H1 (cell line): ENCODE measurements around the gene SLX9. TPM values are rescaled to one million over a fixed set of nuclear protein-coding genes. Genes with fewer than 3 reads are reported as not detected.

ENCODE experiments used
- CTCF ChIA-PET: fragments of 300-600 bp; sonication (Branson Sonifier 250); formaldehyde crosslinking; loops from one replicate; lab custom pipeline; 2021; ENCODE audit not compliant: partially characterized antibody; lab: Charles Lee
- POLR2A ChIA-PET: fragments of 300-600 bp; sonication (Branson Sonifier 250); formaldehyde crosslinking; loops from one replicate; lab custom pipeline; 2021; ENCODE audit warnings: inconsistent platforms; ENCODE audit not compliant: partially characterized antibody; lab: Charles Lee
- DNase-seq, 2 experiments: peaks; one replicate each; pipeline versions ENCODE4 v3.0.0 to v3.0.0-alpha.2; 2010 to 2022; ENCODE audit warnings: low spot score in 2 of 2, low read depth in 1 of 2, mixed read lengths in 1 of 2
- FAIRE-seq: peaks from 2 replicates; lab custom pipeline; 2011; peaks lifted over from hg19 to GRCh38; lab: Jason Lieb, UNC
- H2AFZ ChIP-seq: 2 replicates; pipeline ENCODE4 v1.8.1; 2012; ENCODE audit warnings: low read length, inconsistent platforms
- H2AK5ac ChIP-seq: 2 replicates; pipeline ENCODE4 v1.6.1; 2013; ENCODE audit warnings: low read depth, low read length
- H2BK120ac ChIP-seq: replicated peaks from 2 replicates; pipeline ENCODE3; 2013; ENCODE audit warnings: low read depth, low read length, inconsistent platforms
- H2BK12ac ChIP-seq: 2 replicates; pipeline ENCODE4 v1.6.1; 2013; ENCODE audit warnings: low read depth, low read length
- H2BK15ac ChIP-seq: 2 replicates; pipeline ENCODE4 v1.6.1; 2013; ENCODE audit warnings: low read length
- H2BK20ac ChIP-seq: 2 replicates; pipeline ENCODE4 v1.6.1; 2013; ENCODE audit warnings: low read length
- H2BK5ac ChIP-seq: 2 replicates; pipeline ENCODE4 v1.6.1; 2013; ENCODE audit warnings: low read depth, low read length
- H3K14ac ChIP-seq: 2 replicates; pipeline ENCODE4 v1.6.1; 2013; ENCODE audit warnings: inconsistent platforms; ENCODE audit not compliant: insufficient read length
- H3K18ac ChIP-seq: 2 replicates; pipeline ENCODE4 v1.6.1; 2013; ENCODE audit warnings: low read length; ENCODE audit errors: extremely low read depth
- H3K23ac ChIP-seq: 2 replicates; pipeline ENCODE4 v1.6.1; 2013; ENCODE audit warnings: inconsistent platforms; ENCODE audit not compliant: insufficient read length
- H3K23me2 ChIP-seq: 2 replicates; pipeline ENCODE4 v1.6.1; 2013; ENCODE audit warnings: low read depth, low read length
- H3K27ac ChIP-seq: 2 replicates; pipeline ENCODE4 v1.6.1; 2011; ENCODE audit warnings: low read depth, low read length, inconsistent platforms
- H3K27me3 ChIP-seq, 4 experiments: replicated peaks in 1 of 4; 1 replicate in 1 of 4; 2 replicates in 3 of 4; pipeline versions ENCODE4 v1.6.1 to v1.8.1; 2011 to 2013; ENCODE audit warnings: low read length in 3 of 4, mild to moderate bottlenecking in 3 of 4, inconsistent platforms in 2 of 4, mixed read lengths in 2 of 4, moderate library complexity in 1 of 4; ENCODE audit not compliant: control insufficient read depth in 3 of 4, insufficient read depth in 3 of 4; ENCODE audit errors: extremely low read depth in 1 of 4
- H3K36me3 ChIP-seq, 4 experiments: 2 replicates each; pipeline versions ENCODE4 v1.6.1 to v1.8.1; 2011 to 2013; ENCODE audit warnings: mild to moderate bottlenecking in 4 of 4, low read length in 3 of 4, moderate library complexity in 2 of 4, control low read depth in 1 of 4, inconsistent platforms in 1 of 4; ENCODE audit not compliant: insufficient read depth in 4 of 4, control insufficient read depth in 2 of 4
- H3K4ac ChIP-seq: replicated peaks from 2 replicates; pipeline ENCODE3; 2013; ENCODE audit warnings: low read length, low read depth, mixed read lengths, inconsistent platforms; ENCODE audit not compliant: insufficient read length
- H3K4me1 ChIP-seq, 4 experiments: replicated peaks in 1 of 4; 1 replicate in 1 of 4; 2 replicates in 3 of 4; pipeline versions ENCODE4 v1.6.1 to v1.8.1; 2011 to 2013; ENCODE audit warnings: low read length in 3 of 4, inconsistent platforms in 2 of 4, mixed read lengths in 1 of 4; ENCODE audit not compliant: insufficient read depth in 4 of 4, control insufficient read depth in 3 of 4
- H3K4me2 ChIP-seq, 2 experiments: 2 replicates each; pipeline versions ENCODE4 v1.6.1 to v1.8.1; 2011 to 2013; ENCODE audit warnings: low read depth in 2 of 2, low read length in 2 of 2, control low read depth in 1 of 2, inconsistent platforms in 1 of 2, mild to moderate bottlenecking in 1 of 2; ENCODE audit not compliant: insufficient read depth in 1 of 2
- H3K4me3 ChIP-seq, 4 experiments: fragments of 200-600, 300-600 bp in 1 of 4; sonication (generic), shearing (Covaris generic), sonication (Bioruptor Twin) in 1 of 4; 2 replicates each; pipeline versions ENCODE4 v1.5.1 to v1.8.1; 2011 to 2016; ENCODE audit warnings: low read length in 4 of 4, low read depth in 3 of 4, control low read depth in 2 of 4, inconsistent platforms in 2 of 4, mild to moderate bottlenecking in 2 of 4, mixed read lengths in 1 of 4, moderate library complexity in 1 of 4; ENCODE audit not compliant: insufficient read depth in 2 of 4; ENCODE audit errors: extremely low read depth in 1 of 4
- H3K56ac ChIP-seq: replicated peaks from 2 replicates; pipeline ENCODE3; 2013; ENCODE audit warnings: low read depth, mild to moderate bottlenecking, mixed read lengths, low read length, inconsistent platforms; ENCODE audit not compliant: insufficient read length
- H3K79me1 ChIP-seq: 2 replicates; pipeline ENCODE4 v1.6.1; 2013; ENCODE audit warnings: low read depth, low read length, control low read depth
- H3K79me2 ChIP-seq, 2 experiments: 2 replicates each; pipeline versions ENCODE4 v1.6.1 to v1.8.1; 2012 to 2013; ENCODE audit warnings: low read length in 2 of 2, mild to moderate bottlenecking in 2 of 2, inconsistent platforms in 1 of 2; ENCODE audit not compliant: insufficient read depth in 2 of 2, control insufficient read depth in 1 of 2
- H3K9ac ChIP-seq, 4 experiments: replicated peaks in 1 of 4; 1 replicate in 1 of 4; 2 replicates in 3 of 4; pipeline versions ENCODE4 v1.6.1 to v1.8.1; 2011 to 2013; ENCODE audit warnings: low read depth in 3 of 4, low read length in 3 of 4, control low read depth in 2 of 4, mild to moderate bottlenecking in 2 of 4, moderate library complexity in 2 of 4, inconsistent platforms in 1 of 4; ENCODE audit errors: extremely low read depth in 1 of 4
- H3K9me3 ChIP-seq, 2 experiments: 2 replicates each; pipeline versions ENCODE4 v1.6.1 to v1.8.1; 2012 to 2013; ENCODE audit warnings: mild to moderate bottlenecking in 2 of 2, moderate library complexity in 2 of 2, control low read depth in 1 of 2, inconsistent platforms in 1 of 2, low read depth in 1 of 2, low read length in 1 of 2, mixed read lengths in 1 of 2; ENCODE audit not compliant: insufficient read depth in 2 of 2
- H4K20me1 ChIP-seq, 2 experiments: replicated peaks in 1 of 2; 2 replicates each; pipeline versions ENCODE3 to v1.8.1; 2011 to 2013; ENCODE audit warnings: inconsistent platforms in 2 of 2, low read length in 2 of 2, mild to moderate bottlenecking in 1 of 2; ENCODE audit not compliant: insufficient read depth in 2 of 2, control insufficient read depth in 1 of 2
- H4K5ac ChIP-seq: 2 replicates; pipeline ENCODE4 v1.6.1; 2013; ENCODE audit warnings: low read length, low read depth, mixed read lengths, inconsistent platforms; ENCODE audit not compliant: insufficient read length
- H4K8ac ChIP-seq: 2 replicates; pipeline ENCODE4 v1.8.0; 2013; ENCODE audit warnings: mild to moderate bottlenecking, moderate library complexity, low read length, inconsistent platforms; ENCODE audit not compliant: insufficient read depth; ENCODE audit errors: extremely low read depth
- H4K91ac ChIP-seq: replicated peaks from 2 replicates; pipeline ENCODE3; 2013; ENCODE audit warnings: low read length, mixed read lengths, inconsistent platforms; ENCODE audit not compliant: insufficient read length
- CBX5 ChIP-seq: fragments of 300-800, 300-1000 bp; sonication (generic); IDR thresholded peaks from 2 replicates; pipeline ENCODE4 v1.7.1; 2016; ENCODE audit warnings: antibody characterized with exemption, low read length, low read depth
- CEBPB ChIP-seq: IDR thresholded peaks from 2 replicates; pipeline ENCODE4 v1.6.1; 2012; ENCODE audit warnings: low read depth, low read length
- CTBP2 ChIP-seq: IDR thresholded peaks from 2 replicates; pipeline ENCODE4 v1.7.0; 2011; ENCODE audit warnings: borderline replicate concordance, mild to moderate bottlenecking, moderate library complexity, mixed read lengths, low read length; ENCODE audit not compliant: insufficient read depth, insufficient read length
- EZH2 ChIP-seq: fragments of 200-600 bp; sonication (generic); IDR thresholded peaks from 2 replicates; pipeline ENCODE4 v1.7.1; 2012; ENCODE audit warnings: low read depth, mild to moderate bottlenecking, moderate library complexity, low read length, inconsistent platforms; ENCODE audit not compliant: severe bottlenecking
- HDAC2 ChIP-seq, 2 experiments: fragments of 300-600 bp in 1 of 2; sonication (generic) in 1 of 2; IDR thresholded peaks; 2 replicates each; pipeline ENCODE4 v1.6.1; 2011 to 2012; ENCODE audit warnings: low read depth in 2 of 2, low read length in 2 of 2, mild to moderate bottlenecking in 2 of 2, moderate library complexity in 2 of 2, borderline replicate concordance in 1 of 2, inconsistent platforms in 1 of 2
- HDAC6 ChIP-seq: IDR thresholded peaks from one replicate; pipeline ENCODE4 v1.7.1; 2012; ENCODE audit warnings: low read depth, mild to moderate bottlenecking, inconsistent platforms, low read length, moderate library complexity
- KDM4A ChIP-seq: IDR thresholded peaks from one replicate; pipeline ENCODE4 v1.7.1; 2012; ENCODE audit warnings: low read depth, mild to moderate bottlenecking, moderate library complexity, low read length, inconsistent platforms; ENCODE audit not compliant: severe bottlenecking
- NRF1 ChIP-seq: IDR thresholded peaks from 2 replicates; pipeline ENCODE4 v1.6.1; 2011; ENCODE audit warnings: mild to moderate bottlenecking, low read depth, low read length, improper control_type of control experiment
- POLR2A ChIP-seq, 2 experiments: IDR thresholded peaks; 1 replicate in 1 of 2; 2 replicates in 1 of 2; pipeline ENCODE4 v1.6.1; 2011; ENCODE audit warnings: low read depth in 2 of 2, low read length in 2 of 2, mild to moderate bottlenecking in 2 of 2; ENCODE audit errors: control extremely low read depth in 1 of 2
- RXRA ChIP-seq: IDR thresholded peaks from 2 replicates; pipeline ENCODE4 v1.6.1; 2011; ENCODE audit warnings: low read depth, mild to moderate bottlenecking, low read length, moderate library complexity; ENCODE audit not compliant: insufficient read depth
- SIRT6 ChIP-seq: IDR thresholded peaks from one replicate; pipeline ENCODE4 v1.7.1; 2012; ENCODE audit warnings: low read length, inconsistent platforms
- SP1 ChIP-seq: IDR thresholded peaks from 2 replicates; pipeline ENCODE4 v1.6.1; 2011; ENCODE audit warnings: low read depth, low read length
- TAF7 ChIP-seq: optimal IDR thresholded peaks from 2 replicates; pipeline ENCODE3; 2011; ENCODE audit warnings: low read depth, mild to moderate bottlenecking, inconsistent platforms, low read length, moderate library complexity, borderline replicate concordance
- TBP ChIP-seq: IDR thresholded peaks from 2 replicates; pipeline ENCODE4 v1.6.1; 2011; ENCODE audit warnings: low read depth, low read length, improper control_type of control experiment
- WGBS, 2 experiments: shearing (Covaris generic) in 1 of 2; methylation state at CpG; one replicate each; pipeline versions ENCODE4 v1.1.6 to v1.1.7; 2013 to 2015; ENCODE audit warnings: low lambda C conversion rate in 2 of 2, mixed read lengths in 2 of 2, inconsistent platforms in 1 of 2, low coverage in 1 of 2, missing lambda C conversion rate in 1 of 2; ENCODE audit not compliant: insufficient replicate concordance in 2 of 2, insufficient coverage in 1 of 2, insufficient read length in 1 of 2; ENCODE audit errors: extremely low coverage in 1 of 2, missing lambda C conversion rate in 1 of 2; 5-methylcytosine and 5-hydroxymethylcytosine counted together
- polyA plus RNA-seq, 7 experiments: library from polyadenylated mRNA; depleted of rRNA in 3 of 7; stranded (reverse) in 5 of 7; unstranded in 2 of 7; fragments of >200 nt in 5 of 7; fragments of 200-250 nt in 2 of 7; gene quantifications; 1 replicate in 5 of 7; 2 replicates in 1 of 7; 4 replicates in 1 of 7; pipeline versions ENCODE4 v1.2.1 to v1.2.3, GENCODE V29; 2011 to 2013; ENCODE audit warnings: missing spikeins in 2 of 7, mixed read lengths in 2 of 7
- total RNA-seq: library from RNA; stranded (reverse); fragmentation: NEBNext Ultra II Directional; extraction: Animal tissue kit (Norgen Biotek cat#: 25700); gene quantifications from 2 replicates; pipeline ENCODE4 v1.2.1, GENCODE V29; 2021

The SLX9 gene
- total and polyA plus RNA-seq, 2 of the 8 experiments (the other 6 are each of a cell fraction or from before 2014, with no cell fraction given) = 17.7 to 57.3 TPM

GRCh38 chr21:44890338-44890931 is 49.4 kb upstream of the SLX9 start:
- FAIRE-seq = no peak
- H3K4me3 ChIP-seq = no peak overlapping the region
- H3K23ac ChIP-seq = no peak overlapping the region
- H4K8ac ChIP-seq = 0 out of 2 replicates have a peak overlapping the region, but pooled peaks have one; percentile 68
- no peak for DNase-seq
- no peak overlapping the region for H2BK5ac ChIP-seq
- no peak overlapping the region for H4K5ac ChIP-seq
- H3K18ac ChIP-seq = no peak overlapping the region
- H2AK5ac ChIP-seq = peak overlapping the region; percentile 24; the same call in 1 of the 2 replicates
- no peaks in the 10 kb centered on the region; a peak in 1 of 7 replicates for H3K27me3 ChIP-seq
- no peak overlapping the region for H3K56ac ChIP-seq
- H4K91ac ChIP-seq = no peak overlapping the region
- H3K14ac ChIP-seq = no peak overlapping the region
- no peaks in the 10 kb centered on the region for H3K79me1 ChIP-seq
- H2BK12ac ChIP-seq = no peak overlapping the region
- ChIA-PET CTCF (interaction anchor here (1.2 to 4.8 kb wide), 2 partner anchors 17 to 20 kb away, joined by 5 to 28 read pairs; no protein-coding TSS in a partner anchor), POLR2A (no interaction called here)
- no peak overlapping the region for H3K27ac ChIP-seq
- no peak overlapping the region for H2BK20ac ChIP-seq
- H2AFZ ChIP-seq = no peak overlapping the region
- 85% methylated on average over 20 of the region's 24 CpGs; no CpG with 5 or more reads in 1 of the 2 experiments for WGBS, 2 experiments
- no peak overlapping the region for H3K9ac ChIP-seq
- no peaks in the 10 kb centered on the region for H3K23me2 ChIP-seq
- no peak overlapping the region for H3K4me2 ChIP-seq
- H3K9me3 ChIP-seq = no peaks in the 10 kb centered on the region
- no peaks in the 10 kb centered on the region for H3K4me1 ChIP-seq
- H3K79me2 ChIP-seq = no peaks in the 10 kb centered on the region
- no peak overlapping the region for H2BK120ac ChIP-seq
- no peaks in the 10 kb centered on the region for H3K36me3 ChIP-seq
- H3K4ac ChIP-seq = no peak overlapping the region
- peaks cover 0 to 2% of the 10 kb centered on the region in 2 experiments for H4K20me1 ChIP-seq
- no peak overlapping the region for H2BK15ac ChIP-seq
- TF ChIP-seq HDAC2 (IDR thresholded peaks at IDR 0.05; ENCODE audit: borderline replicate concordance in 1 of 2, low read depth in 2 of 2, low read length in 2 of 2) (no peak), RXRA (no peak), CBX5 (no peak), HDAC6 (no peak), TAF7 (no peak), NRF1 (no peak), SIRT6 (no peak), KDM4A (no peak), TBP (no peak), CEBPB (no peak), CTBP2 (no peak), EZH2 (no peak), POLR2A (IDR thresholded peaks at IDR 0.05; ENCODE audit: control extremely low read depth in 1 of 2, low read depth in 2 of 2, low read length in 2 of 2) (no peak), SP1 (no peak)
